TTC549 (cell line): ENCODE results near the gene PLEKHG4B.
"Not testable (repeated sequence)": the region's sequence is repeated elsewhere in the genome, so short reads cannot be mapped to it uniquely, and the experiment has no call there.

Experiments
- FAIRE-seq: peaks from 2 replicates; lab custom pipeline; 2012; peaks lifted over from hg19 to GRCh38; lab: Jason Lieb, UNC

The PLEKHG4B gene

DNA sequence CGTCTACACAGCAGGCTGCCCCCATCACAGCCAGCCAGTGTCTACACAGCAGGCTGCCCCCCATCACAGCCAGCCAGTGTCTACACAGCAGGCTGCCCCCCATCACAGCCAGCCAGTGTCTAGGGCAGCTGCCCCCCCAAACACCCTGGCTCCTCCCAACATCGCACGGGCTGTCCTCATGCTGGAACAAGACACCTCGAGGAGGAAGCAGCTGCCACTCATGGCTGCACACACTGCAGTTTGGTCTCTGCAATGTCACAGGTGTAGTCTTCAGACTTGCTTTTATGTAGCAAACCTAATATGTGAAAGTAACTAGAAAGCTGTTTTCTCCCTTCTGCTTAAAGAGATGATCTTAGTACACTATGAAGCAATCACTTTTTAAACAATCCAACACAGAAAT, 109.0 kb downstream of the PLEKHG4B start:
- FAIRE-seq, result no peak

- FAIRE-seq, result no peak
These were observed 109.7 kb downstream of the PLEKHG4B start for GRCh38 chr5:201672-202071.

- no peak for FAIRE-seq
These were observed 111.4 kb downstream of the PLEKHG4B start for GRCh38 chr5:203246-203930.

- no peak for FAIRE-seq
These were observed 112.0 kb downstream of the PLEKHG4B start for GRCh38 chr5:204001-204400.

GRCh38 chr5:204462-204861, 112.5 kb downstream of the PLEKHG4B start:
- FAIRE-seq, result no peak

DNA sequence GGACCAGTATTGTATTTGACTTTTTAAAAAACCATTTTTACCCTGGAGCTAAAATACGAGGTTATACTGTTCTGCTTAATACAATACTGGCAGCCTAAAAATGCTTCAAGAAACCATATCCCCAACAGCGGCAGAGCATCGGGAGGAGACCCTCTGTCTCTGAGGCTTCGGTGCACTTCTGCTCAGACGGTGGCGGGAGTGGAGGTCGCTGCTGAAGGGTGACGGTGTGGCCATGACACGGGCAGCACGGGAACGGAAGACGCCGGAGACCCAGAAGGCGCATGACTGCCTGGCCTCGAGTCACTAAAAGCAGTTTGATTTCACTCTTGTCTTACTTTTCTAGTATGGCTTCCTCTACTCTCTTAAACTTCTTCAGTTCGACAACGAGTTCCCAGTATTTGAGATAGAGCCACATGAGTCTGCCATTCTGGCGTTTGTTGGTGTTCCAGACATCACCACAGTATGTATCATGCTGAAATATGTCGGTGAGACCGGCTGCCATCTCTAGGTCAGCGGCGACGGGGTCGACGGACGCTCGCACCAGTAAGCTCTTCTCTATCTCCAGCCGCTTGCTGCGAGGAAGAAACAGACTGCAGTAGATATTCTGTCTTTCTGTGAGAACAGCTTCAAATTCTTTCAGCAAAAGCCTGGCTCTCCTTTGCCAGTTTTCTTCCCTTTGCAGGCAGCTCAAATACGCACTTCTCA, 113.2 kb downstream of the PLEKHG4B start:
- no peak for FAIRE-seq

GRCh38 chr5:206406-206805, 114.4 kb downstream of the PLEKHG4B start:
- no peak for FAIRE-seq

DNA sequence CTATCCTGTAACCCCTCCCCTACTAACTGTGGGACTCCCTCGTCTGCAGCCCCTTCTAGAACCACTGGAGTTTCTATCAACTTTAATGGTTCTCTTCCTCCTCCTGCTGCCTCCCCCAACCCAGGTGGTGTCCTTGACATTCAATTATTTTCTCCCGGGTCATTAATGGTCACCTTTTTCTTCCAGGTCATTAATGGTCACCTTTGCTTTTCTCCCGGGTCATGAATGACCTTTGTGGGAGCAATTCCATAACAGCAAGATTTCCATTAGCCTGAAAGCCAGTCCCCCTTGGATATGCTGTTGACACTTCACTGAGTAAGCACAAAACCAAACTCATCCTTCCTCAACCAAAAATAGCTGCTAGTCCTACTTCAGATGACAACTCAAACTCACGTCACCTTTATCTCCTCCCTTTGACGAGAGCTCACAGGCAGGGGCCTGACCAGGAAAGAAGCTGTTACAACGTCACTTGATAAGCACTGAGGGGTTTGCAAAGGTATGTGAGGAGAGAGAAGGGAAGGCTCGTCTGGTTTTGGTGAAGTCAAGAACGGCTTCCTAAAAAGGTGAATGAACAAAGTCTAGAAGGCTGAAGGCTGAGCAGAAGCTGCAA, 115.1 kb downstream of the PLEKHG4B start:
- FAIRE-seq, result no peak

DNA sequence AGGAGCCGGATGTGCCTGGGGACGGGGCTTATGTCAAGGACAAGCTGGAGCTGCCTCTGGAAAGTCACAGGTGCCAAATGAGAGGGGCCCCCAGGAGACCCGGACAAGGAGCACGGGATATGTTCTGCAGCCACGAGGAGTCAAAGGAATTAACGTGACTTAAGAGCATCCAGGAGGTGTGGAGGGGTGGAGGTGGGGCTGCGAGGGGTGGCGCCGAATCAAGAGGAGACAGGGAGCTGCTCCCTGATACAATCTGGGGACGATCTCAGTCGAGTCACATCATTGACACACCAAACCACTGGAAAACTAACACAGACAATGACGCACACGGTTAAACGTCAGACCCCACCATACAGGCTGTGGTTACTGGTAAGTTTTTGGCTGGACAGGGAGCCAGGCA, 115.6 kb downstream of the PLEKHG4B start:
- no peak for FAIRE-seq

DNA sequence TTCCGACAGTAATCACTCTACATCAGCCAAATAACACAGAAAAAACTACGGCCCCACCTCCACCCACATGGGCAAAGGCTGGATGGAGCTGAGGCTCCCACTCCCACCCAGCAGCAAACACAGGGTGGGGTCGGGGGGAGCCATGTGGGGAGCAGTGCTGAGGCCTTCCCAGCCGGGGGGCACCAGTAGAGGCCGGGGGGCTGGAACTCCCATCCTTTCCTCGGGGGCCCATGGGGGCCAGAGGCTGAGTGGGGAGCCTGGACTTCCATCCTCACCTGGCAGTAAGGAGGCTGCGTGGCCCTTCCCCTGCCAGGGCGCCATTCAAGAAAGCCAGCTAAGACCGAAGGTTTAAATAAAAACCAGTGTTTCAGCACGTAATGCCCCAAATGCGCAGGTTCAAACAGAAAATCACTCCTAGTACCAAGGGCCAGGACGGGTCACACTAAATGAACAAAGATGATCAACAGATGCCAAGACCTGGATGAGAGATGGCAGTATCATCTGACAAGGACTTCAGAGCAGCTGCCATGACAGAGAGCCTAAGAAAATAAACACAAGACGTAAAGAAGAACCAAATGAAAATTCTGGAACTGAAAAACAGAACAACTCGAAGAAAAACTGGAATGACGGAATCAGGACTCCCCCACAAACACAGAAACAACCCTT, 116.6 kb downstream of the PLEKHG4B start:
- FAIRE-seq, result no peak

DNA sequence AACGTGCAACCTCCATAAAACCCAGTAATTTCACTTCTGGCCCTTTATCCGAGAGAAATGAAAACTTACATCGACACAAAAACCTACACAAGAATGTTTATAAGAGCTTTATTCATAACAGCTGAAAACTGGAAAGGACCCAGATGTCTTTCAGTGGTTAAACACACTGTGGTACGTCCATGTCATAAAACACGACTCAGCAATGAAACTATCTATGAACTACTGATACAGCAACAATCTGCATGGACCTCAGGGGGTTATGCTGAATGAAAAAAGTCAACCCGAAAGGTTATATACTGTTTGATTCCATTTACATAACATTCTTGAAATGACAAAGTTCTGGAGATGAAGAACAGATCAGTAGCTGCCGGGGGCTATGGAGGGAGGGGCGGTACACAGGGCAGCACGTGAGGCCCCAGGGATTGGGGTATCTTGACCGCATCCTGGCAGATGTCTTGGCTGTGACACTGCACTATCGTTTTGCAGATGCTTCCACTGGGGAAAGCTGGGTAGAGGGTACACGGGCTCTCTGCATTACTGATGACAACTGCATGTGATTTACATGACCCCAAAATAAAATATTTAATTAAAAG, 121.9 kb downstream of the PLEKHG4B start:
- no peak for FAIRE-seq

DNA sequence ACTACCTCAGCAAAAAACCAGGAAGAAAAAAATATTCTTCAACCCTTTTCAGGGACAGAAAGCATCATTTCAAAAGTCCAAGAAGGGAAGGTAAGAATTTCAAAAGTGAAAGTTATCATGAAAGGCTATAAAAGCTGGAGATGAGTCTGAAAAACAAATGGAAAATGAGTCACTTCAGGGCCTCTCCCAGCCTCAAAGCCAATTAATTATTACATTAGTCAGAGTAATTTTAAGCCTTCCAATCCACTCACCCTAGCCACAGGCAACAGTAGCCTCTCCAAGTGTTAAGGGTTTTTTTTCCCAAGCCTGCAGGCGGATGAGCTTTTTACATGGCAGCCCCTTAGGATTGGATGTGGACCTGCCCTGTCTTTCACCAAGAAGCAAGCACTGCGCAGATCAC, 123.3 kb downstream of the PLEKHG4B start:
- FAIRE-seq, result not testable (repeated sequence)

DNA sequence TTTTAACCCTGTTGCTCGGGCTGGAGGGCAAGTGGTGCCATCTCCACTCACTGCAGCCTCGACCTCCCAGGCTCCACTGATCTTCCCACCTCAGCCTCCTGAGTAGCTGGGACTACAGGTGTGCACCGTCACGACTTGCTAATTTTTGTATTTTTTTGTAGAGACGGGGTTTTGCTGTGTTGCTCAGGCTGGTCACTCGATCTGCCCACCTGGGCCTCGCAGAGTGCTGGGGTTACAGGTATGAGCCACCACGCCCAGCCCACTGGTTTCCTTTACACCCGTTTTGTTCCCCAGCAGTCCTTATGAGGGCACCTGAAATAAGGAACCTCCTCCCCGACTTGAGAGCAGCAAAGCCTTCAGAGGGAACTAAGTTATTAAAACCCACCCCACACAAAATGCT, 124.1 kb downstream of the PLEKHG4B start:
- FAIRE-seq, result not testable (repeated sequence)

DNA sequence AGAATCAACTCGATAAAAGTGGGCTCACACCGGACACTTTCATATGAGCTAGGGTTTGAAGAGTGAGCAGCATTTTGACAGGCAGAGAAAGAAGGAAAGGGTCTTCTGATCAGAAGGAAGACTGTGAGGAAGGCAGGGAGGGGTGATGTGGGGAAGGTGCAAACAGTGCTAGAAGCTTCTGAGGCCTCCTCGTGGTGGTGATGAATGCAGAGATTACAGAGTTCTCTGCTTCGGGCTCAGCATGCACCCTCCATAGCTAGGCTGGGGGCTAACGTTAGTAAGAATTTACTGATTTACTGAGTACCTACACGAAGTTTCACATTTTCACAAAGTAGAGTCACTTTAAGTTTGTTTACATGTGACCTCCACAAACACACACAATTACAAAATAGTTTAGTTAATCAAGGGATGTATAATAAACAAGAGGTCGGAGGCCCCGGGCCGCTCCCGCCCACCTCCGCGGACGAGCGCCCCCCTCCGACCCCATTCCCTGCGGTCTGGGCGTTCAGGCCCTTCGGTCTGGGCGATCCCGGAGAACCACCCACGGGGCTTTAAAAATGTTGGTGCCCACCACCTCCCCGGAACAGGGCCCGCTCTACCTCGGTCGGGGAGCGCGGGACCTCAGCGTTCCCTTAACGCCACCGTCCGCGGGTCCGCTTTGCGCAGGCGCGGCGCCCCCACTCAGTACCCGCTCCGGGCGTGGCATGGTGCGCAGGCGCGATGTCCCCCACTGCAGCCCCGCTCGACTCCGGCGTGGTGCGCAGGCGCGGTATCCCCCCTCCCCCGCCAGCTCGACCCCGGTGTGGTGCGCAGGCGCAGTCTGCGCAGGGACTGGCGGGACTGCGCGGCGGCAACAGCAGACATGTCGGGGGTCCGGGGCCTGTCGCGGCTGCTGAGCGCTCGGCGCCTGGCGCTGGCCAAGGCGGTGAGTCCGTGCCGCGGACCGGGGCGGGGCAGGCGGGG, 125.8 kb downstream of the PLEKHG4B start, which contains the start of the genes CCDC127 and SDHA:
TSS of gene CCDC127 (minus strand) at position 660 of the 963 bp plus-strand sequence. CDS start 1,304 bp downstream, outside the sequence.
TSS of gene SDHA (plus strand) at position 827 of the 963 bp plus-strand sequence. CDS start at position 863, 36 bp downstream.
- not testable (repeated sequence) for FAIRE-seq

DNA sequence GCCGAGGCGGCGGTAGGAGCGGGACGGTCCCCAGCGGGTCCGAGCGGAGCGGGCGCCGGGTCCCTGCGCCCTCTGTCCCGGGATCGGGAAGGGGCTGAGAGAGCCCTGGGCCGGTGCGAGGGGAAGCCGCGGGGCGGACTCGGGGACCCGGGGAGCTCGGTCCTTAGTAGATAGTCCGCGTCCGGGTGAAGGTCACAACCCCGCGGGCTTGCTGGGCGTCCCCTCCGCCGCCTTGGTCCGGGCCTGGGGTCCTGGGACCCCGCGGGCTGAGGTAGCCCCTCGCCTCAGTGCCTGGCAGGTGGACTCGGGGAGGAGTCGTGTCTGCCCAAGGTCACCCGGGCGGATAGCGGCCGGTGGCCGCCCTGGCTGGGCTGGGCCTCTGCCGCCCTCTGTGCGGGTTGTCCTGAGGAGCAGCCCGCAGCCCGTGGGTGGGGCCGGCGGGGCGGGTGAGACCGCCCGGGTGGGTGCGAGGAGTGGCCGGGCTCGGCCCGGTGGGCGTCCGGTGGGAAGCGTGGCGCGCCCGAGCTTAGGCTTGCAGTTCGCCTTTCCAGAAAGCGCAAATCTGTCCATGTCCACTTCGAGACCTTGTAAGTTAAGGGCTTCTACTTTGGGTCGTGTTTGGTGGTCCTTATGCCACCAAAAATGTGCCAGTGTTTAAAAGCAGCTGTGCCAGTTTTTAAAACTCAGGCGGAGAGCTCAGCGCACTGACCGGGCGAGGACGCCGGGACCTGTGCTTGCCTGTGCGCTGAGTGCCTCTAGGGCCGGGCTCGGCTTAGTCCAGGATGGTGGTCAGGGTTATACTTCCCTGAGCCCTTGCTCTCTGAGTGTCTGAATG, 126.7 kb downstream of the PLEKHG4B start:
- FAIRE-seq, result no peak

DNA sequence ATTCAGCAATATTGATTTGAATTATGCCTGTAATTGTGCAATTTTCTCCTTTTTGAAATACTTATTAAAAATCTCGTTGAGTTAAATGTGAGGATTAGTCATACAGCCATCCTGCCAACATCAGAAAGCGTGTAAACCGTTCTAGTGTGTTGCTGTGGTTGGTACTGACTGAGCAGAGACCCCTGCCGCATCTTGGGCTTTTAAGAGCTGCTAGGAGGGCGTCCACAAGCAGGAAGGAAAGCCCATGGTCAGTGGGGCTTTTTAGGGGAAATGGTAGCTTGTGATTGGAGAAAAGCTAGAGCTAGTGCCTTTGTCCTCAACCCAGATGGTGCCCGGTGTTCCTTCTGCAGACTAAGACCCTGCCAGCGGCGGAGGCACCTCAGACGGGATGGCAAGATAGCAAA, 127.5 kb downstream of the PLEKHG4B start:
- FAIRE-seq, result no peak

- no peak for FAIRE-seq
These were observed 128.0 kb downstream of the PLEKHG4B start for GRCh38 chr5:219991-220390.

- FAIRE-seq, result not testable (repeated sequence)
These were observed 131.2 kb downstream of the PLEKHG4B start for GRCh38 chr5:222951-223715.

GRCh38 chr5:223791-224190, 131.8 kb downstream of the PLEKHG4B start:
- no peak for FAIRE-seq
